ENCODE measurements around the gene MEX3D. TPM values are rescaled to one million over a fixed set of nuclear protein-coding genes. Genes with fewer than 3 reads are reported as not detected.

MEX3D gene
- total and polyA plus RNA-seq, 3 donors from 2014 or later: 45.6 to 211 (median 127) TPM

- WGBS, 2 donors: 82 to 88% methylated on average over 5 to 34 of the region's 34 CpGs
- no peak for DNase-seq
- Histone ChIP-seq H3K4me1 (no peaks in the 10 kb centered on the region), H3K27ac (no peak overlapping the region), H3K4me3 (no peak overlapping the region), H3K9me3 (no peaks in the 10 kb centered on the region), H3K36me3 (ENCODE audit: low read depth, missing control alignments) (no peaks in the 10 kb centered on the region), H3K27me3 (no peaks in the 10 kb centered on the region)
- intact Hi-C loops (cut with DNase I; ENCODE audit: low total_unique reads): no loop called here
- TF ChIP-seq POLR2A (IDR thresholded peaks at IDR 0.05) (no peak), CTCF (IDR thresholded peaks at IDR 0.05) (no peak)
Observed at GRCh38 chr19:1574354-1575136, 6.4 kb upstream of the MEX3D start.

DNA sequence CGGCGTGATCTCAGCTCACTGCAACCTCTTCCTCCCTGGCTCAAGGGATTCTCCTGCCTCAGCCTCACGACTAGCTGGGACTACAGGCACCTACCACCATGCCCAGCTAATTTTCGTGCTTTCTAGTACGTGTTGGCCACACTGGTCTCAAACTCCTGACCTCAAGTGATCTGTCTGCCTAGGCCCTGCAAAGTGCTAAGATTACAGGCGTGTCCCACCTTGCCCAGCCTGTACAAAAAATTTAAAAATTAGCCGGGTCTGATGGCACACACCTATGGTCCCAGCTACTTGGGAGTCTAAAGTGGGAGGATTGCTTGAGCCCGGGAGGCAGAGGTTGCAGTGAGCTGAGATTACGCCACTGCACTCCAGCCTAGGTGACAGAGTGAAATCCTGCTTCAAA lies 4.7 kb upstream of the MEX3D start:
- Histone ChIP-seq H3K36me3 (ENCODE audit: low read depth, missing control alignments) (no peaks in the 10 kb centered on the region), H3K9me3 (no peaks in the 10 kb centered on the region), H3K27ac (no peak overlapping the region), H3K4me1 (peaks cover 6% of the 10 kb centered on the region), H3K27me3 (no peaks in the 10 kb centered on the region), H3K4me3 (no peak overlapping the region)
- 85 to 87% methylated on average over 9 of the region's 9 CpGs for WGBS, 2 donors
- TF ChIP-seq POLR2A (IDR thresholded peaks at IDR 0.05): no peak
- TF ChIP-seq CTCF (IDR thresholded peaks at IDR 0.05): no peak
- intact Hi-C loops (cut with DNase I; ENCODE audit: low total_unique reads): no loop called here
- no peak for DNase-seq

DNA sequence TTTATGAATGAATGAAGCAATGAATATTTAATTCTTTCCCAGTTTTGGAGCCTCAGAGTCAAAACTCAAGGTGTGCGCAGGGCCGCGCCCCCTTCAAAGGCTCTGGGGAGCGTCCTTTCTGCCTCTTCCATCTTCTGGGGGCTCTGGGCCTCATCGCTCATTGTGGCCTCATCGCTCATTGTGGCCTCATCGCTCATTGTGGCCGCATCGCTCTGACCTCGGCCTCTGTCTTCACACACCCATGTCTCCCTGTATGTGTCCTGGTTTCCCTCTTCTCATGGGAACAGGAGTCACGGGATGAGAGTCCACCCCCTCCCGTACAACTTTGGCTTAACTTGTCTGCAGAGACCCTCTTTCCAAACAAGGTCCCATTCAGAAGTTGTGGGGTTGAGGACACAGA lies 3.2 kb upstream of the MEX3D start:
- H3K9me3 ChIP-seq: no peaks in the 10 kb centered on the region
- WGBS, 2 donors: 88 to 91% methylated on average over 12 of the region's 12 CpGs
- TF ChIP-seq CTCF (IDR thresholded peaks at IDR 0.05) (no peak), POLR2A (IDR thresholded peaks at IDR 0.05) (no peak)
- intact Hi-C loops (cut with DNase I; ENCODE audit: low total_unique reads): no loop called here
- no peak overlapping the region for H3K4me3 ChIP-seq
- H3K36me3 ChIP-seq (ENCODE audit: low read depth, missing control alignments): no peaks in the 10 kb centered on the region
- peaks cover 6% of the 10 kb centered on the region for H3K4me1 ChIP-seq
- no peaks in the 10 kb centered on the region for H3K27me3 ChIP-seq
- no peak for DNase-seq
- no peak overlapping the region for H3K27ac ChIP-seq

GRCh38 chr19:1570836-1571235 lies 2.7 kb upstream of the MEX3D start:
- 93 to 97% methylated on average over 13 of the region's 13 CpGs for WGBS, 2 donors
- TF ChIP-seq CTCF (IDR thresholded peaks at IDR 0.05): no peak
- no peak for TF ChIP-seq POLR2A (IDR thresholded peaks at IDR 0.05)
- no peak for DNase-seq
- H3K4me1 ChIP-seq: peaks cover 6% of the 10 kb centered on the region
- H3K9me3 ChIP-seq: no peaks in the 10 kb centered on the region
- intact Hi-C loops (cut with DNase I; ENCODE audit: low total_unique reads): no loop called here
- H3K27ac ChIP-seq: no peak overlapping the region
- H3K27me3 ChIP-seq: no peaks in the 10 kb centered on the region
- H3K4me3 ChIP-seq: no peak overlapping the region
- no peaks in the 10 kb centered on the region for H3K36me3 ChIP-seq (ENCODE audit: low read depth, missing control alignments)

- Histone ChIP-seq H3K4me3 (no peak overlapping the region), H3K9me3 (no peaks in the 10 kb centered on the region), H3K27ac (no peak overlapping the region), H3K27me3 (no peaks in the 10 kb centered on the region), H3K4me1 (peaks cover 6% of the 10 kb centered on the region), H3K36me3 (ENCODE audit: low read depth, missing control alignments) (no peaks in the 10 kb centered on the region)
- no peak for TF ChIP-seq CTCF (IDR thresholded peaks at IDR 0.05)
- TF ChIP-seq POLR2A (IDR thresholded peaks at IDR 0.05): no peak
- intact Hi-C loops (cut with DNase I; ENCODE audit: low total_unique reads): no loop called here
- 87 to 92% methylated on average over 4 of the region's 4 CpGs for WGBS, 2 donors
- no peak for DNase-seq
Observed at GRCh38 chr19:1569997-1570396, 1.9 kb upstream of the MEX3D start.
